GM19324 (cell line): ENCODE results near the gene TPBGL.
"Not testable (repeated sequence)": the region's sequence is repeated elsewhere in the genome, so short reads cannot be mapped to it uniquely, and the experiment has no call there.

Experiments
- ATAC-seq: cut with Tn5 transposase; IDR thresholded peaks from one replicate; pipeline ENCODE4 v1.9.1; 2021; ENCODE audit warnings: mild to moderate bottlenecking, moderate library complexity; ENCODE audit not compliant: unreplicated experiment, low FRiP score

The TPBGL gene

GRCh38 chr11:75270896-75271418 is 30.4 kb downstream of the TPBGL start:
- ATAC-seq: no peak

DNA sequence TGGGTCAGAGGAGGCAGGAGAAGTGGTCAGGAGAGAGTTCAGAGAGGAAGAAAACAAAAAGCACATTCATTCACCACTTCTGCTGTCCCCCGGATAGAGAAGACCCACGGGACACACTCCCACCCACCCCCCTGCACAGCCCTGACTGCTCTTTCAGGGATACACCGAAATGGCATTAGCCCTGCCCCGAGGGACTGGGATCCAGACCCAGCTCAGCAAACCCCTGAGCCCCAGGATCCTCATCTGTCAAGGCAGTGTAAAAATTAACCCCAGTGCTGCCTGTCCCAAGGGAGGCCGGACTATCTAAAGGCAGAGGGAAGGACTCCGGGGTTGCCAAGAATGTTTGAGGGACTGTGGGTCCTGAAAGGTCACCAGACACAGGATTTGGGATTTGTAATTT is 31.2 kb downstream of the TPBGL start:
- ATAC-seq: no peak

DNA sequence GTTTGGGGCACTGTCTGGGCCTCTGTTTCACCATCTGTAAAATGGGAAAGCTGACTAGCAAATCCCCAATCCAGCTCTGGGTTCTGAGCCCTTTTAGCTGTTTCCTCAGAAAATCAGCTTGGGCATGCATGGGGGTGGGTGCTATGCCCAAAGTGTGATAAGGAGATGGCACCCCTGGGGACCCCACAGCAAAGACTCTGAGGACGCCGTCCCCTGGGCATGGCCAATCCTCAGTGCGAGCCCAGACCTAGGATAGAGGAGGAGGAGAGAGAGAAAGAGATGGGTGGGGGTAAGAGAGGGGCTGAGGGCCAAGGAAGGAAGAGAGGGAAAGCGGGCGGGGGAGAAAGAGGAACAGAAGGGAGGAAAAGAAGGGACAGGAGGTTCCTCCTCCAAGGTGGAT is 31.8 kb downstream of the TPBGL start:
- ATAC-seq: no peak

- no peak for ATAC-seq
Observed at GRCh38 chr11:75272821-75273301, 32.3 kb downstream of the TPBGL start.

DNA sequence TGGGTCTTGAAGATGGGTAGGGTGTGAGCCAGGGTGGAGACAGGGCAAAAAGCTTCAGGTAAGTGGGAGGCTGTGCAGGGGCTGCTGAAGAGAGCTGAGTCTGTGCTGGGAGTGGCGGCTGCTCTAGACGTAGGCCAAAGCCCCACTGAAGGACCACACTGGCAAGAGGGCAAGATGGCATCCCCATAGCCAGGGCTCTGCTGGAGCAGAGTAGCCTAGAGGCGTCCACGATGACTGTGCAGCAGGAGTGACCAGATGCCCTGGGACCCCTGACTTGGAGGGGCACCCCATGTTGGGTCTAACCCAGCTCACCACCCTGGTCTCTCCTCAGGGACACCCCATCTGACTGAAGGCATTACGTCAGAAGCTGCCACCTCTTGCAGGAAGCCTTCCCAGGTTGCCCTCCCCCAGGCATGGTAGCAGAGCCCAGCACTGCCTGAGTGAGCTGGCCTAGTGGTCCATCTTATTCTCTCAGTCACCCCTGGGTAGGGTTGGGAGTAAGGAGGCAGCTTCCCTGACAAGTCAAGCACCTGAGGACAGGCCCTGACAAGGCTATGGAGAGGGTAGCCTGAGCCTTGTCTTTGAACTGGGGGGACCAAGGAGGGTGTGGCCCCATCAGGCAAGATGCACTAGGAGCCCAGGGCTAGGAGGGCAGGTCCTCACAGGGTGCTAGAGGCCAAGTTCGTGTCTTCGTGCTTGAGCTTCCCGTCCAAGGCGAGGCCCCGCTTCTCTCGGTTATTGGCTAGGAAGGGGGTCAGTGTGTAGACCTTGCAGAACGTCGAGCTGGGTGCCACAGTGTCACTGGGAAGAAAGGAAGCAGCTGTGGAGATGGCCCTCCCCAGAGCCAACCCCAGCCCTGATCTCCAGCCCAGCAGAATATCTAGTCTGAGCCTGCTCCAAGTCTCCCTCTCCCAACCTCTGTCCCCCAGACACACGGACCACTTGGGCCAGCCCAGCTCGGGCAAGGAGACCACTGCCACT is 33.1 kb downstream of the TPBGL start:
- no peak for ATAC-seq

- not testable (repeated sequence) for ATAC-seq
Observed at GRCh38 chr11:75274716-75275115, 34.1 kb downstream of the TPBGL start.

DNA sequence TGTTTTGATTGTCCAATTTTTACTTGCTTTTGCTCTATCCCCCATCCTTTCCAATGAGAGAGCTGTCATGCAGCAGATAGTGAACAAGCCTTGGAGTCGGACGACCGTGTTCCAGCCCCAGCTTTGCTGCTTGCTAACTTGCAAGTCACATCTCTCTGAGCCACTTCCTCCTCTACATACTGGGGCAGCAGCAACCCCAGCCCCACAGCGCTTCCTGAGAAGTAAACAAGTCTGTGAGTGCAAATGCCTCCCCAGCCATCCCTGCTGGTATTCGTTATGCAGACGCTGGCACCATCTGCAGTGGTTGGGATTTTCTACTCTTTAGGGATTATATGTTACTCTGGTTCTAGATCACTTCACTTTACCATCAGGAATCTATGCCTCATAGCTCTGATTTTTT is 35.0 kb downstream of the TPBGL start:
- ATAC-seq: no peak

DNA sequence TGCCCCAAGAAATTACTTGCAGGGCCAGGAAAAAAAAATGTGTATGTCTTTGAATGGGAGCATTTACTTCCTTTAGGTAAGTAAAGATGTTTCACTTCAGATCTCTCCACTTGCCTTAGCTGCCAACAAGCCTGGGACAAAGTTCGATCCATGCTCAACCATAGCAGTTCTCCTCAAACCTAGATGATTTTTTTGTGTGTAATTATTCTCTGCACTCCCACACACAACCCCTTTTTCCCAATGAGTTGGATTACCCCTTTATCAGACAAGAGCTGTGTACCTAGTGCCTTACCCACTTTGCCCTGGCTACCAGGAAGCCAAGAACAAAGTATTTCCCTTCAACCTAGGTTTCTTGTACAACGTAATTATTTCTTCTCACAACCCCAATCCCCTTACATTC is 35.6 kb downstream of the TPBGL start:
- ATAC-seq: no peak

DNA sequence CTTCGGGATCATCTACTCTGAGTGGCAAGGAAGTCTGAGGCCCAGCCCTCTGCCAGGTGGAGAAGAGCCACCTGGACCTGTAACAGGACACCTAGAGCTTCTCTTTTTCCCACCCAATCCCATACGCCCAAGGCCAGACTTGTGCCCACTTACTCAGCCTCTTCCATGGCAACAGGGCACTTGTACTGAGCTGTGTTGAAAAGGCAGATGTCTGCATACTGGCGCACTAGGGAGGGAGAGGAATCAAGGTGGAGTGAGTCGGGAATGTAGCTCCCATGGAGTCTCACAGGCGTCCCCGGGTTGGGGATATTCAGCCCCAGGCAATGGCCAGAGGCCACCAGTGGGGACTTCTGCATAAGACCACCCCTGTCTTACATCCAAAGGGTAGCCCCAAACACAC is 36.1 kb downstream of the TPBGL start:
- no peak for ATAC-seq

GRCh38 chr11:75277211-75277805 is 36.7 kb downstream of the TPBGL start:
- ATAC-seq: no peak

DNA sequence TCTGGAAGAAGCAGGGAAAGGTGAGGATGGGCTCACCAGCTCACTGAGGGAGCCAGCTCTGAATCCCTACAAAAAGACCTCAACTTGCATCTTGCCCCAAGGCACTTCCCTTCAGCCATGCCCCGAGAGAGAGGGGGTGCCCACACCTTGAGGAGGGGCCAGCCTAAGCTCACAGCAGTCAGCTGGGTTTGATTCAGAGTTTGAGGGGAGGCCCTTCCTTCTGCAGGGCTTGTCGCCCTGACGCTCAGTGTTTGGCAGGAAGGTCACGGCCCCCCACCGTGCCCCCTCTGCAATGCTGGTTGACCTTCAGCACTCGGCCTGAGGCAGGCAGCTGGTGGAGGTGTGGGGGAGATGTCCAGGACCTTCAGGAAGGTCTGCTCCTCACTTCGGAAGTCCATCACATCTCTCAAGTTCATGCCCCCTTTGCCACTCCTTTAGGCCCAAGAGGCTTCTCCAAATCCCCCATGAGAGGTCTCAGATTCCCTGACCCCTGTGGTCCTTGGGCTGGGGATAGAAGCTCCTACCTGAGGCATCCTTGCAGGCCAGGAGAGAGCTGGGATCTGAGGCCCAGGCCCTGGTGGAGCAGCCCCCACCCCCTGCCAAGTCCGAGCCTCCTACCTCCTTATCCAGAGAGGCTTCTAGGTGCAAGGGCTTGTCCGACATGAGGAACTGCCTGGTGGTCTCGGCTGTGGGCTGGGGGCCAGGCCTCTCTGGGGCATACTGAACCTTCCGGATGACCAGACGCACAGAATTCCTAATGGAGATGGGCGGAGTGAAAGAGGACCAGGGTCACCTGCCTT is 37.6 kb downstream of the TPBGL start:
- ATAC-seq: no peak

DNA sequence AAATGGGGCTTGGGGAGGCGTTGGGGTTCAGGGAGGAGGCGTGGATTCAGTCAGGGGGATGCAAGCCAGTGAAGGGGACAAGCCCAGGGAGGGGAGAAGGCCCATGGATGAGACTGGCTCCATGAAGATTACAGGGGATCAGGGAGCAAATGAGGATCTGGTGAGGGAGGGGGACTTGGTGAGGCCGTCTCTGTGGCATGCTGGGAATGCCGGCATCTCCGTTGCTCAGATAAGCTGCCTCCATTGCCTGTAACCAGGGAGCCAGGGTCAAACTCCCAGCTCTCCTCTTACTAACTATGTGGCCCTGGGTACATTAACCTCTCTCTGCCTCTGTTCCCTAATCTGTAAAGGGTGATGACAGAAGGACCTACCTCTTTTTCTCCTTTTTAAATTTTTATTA is 38.7 kb downstream of the TPBGL start:
- ATAC-seq: no peak

GRCh38 chr11:75280227-75280701 is 39.7 kb downstream of the TPBGL start:
- ATAC-seq: no peak

GRCh38 chr11:75280770-75281468 is 40.3 kb downstream of the TPBGL start:
- ATAC-seq: no peak

DNA sequence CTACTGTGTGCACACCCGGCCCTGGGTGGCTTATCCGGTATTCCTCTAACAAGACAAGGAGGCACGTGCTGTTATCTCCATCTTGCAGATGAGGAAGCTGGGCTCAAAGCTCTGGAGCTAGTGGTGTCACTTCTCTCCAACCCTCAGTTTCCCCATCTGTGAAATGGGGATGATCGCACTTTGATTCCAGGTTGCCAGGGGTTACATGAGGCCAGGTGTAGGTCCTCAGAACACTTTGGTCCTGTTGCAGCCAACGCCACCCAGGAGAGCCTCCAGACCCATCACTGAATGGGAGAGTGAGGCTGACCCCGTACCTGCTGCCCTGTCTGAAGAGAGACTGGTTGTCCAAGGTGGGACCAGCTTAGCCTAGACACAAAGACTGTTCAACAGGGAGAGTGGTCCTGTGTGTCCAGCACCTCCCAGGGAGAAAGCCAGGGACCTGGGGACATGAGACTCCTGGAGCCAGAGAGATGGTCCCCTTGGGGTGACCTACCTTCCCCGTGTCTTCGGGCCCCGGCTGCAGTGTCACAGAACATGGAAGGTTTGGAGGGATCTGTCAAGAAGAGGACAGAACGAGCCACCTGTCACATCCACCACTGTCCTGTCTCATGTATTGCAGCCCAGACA is 41.0 kb downstream of the TPBGL start:
- no peak for ATAC-seq

DNA sequence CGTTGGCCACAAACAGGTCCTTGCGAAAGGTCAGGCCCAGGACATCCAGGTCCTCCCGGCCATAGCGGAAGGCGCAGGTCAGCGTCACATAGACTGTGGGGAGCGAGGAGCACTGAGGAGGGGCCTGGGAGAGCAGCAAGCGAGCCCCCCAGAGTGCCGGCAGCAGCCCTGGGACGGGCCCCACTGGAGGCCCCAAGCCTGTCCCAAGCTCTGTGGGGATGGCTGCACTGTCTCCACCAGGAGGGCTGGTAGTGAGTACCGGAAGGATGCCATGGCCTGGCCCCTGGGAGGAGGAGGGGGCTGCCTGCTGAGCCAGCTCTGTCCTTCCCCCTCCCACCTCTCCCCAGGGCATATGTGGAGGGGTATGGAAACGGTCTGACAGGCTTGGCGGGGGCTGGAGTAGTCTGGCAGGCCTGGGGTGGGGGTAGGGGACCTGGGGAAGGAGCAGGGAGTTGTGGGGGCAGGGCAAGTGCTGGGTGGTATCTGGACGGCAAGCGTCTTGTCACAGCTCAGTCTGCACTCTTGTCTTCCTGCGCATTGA is 42.9 kb downstream of the TPBGL start:
- ATAC-seq: no peak

GRCh38 chr11:75285776-75286360 is 45.3 kb downstream of the TPBGL start:
- ATAC-seq: no peak

DNA sequence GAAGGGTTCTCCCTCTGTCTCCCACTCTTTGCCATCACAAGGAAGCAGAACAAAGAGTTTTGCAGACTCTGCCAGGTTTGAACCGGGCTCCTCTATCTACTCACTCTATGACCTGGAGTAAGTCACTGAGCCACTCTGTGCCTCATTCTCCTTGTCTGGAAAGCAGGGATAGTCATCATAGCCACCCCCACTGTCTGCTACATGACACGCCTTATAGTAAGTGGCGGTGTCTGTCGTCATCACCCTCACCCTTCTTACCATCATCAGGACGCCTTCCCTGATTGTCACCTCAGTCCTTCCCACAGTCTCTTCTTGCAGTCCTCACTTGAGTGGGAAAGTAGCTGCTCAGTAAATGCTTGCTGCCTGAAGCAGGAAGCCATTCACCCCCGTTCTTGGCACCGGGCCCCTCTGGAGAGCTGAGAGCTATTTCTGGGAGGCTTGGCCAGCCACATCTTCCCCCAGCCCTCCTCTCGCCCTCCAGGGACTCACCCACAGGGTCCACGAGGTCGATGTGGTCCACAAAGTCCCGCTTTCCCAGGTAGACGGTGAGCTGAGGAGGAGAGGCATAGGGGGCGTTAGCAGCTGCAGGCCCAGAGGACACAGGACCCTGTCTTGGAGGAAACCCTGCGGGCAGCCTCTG is 46.4 kb downstream of the TPBGL start:
- ATAC-seq: no peak
